Esophagus muscularis mucosa (tissue), 4 donors: Measurements from ENCODE around the gene SPATA24. TPM values are rescaled to one million over a fixed set of nuclear protein-coding genes. Genes with fewer than 3 reads are reported as not detected.

Source experiments
- DNase-seq: peaks from one replicate; pipeline ENCODE4 v3.0.0-alpha.2; 2017; ENCODE audit errors: extremely low spot score
- H3K27ac ChIP-seq, 4 donors: fragments of 200-600 bp; sonication (generic); replicated peaks in 1 of 4; 1 replicate in 3 of 4; 2 replicates in 1 of 4; pipeline ENCODE4 v1.5.1; 2016 to 2019; ENCODE audit warnings: mild to moderate bottlenecking in 1 of 4
- H3K27me3 ChIP-seq, 4 donors: fragments of 200-600 bp; sonication (generic); one replicate each; pipeline versions ENCODE4 v1.5.1 to v1.6.0; 2016 to 2019
- H3K36me3 ChIP-seq, 4 donors: fragments of 200-600 bp; sonication (generic); one replicate each; pipeline ENCODE4 v1.5.1; 2016 to 2019
- H3K4me1 ChIP-seq, 4 donors: fragments of 200-600 bp; sonication (generic); one replicate each; pipeline ENCODE4 v1.5.1; 2016 to 2019
- H3K4me3 ChIP-seq, 4 donors: fragments of 200-600 bp; sonication (generic); 1 replicate in 2 of 4; 2 replicates in 2 of 4; pipeline ENCODE4 v1.5.1; 2016 to 2019; ENCODE audit warnings: mild to moderate bottlenecking in 4 of 4, moderate library complexity in 1 of 4
- H3K9me3 ChIP-seq, 4 donors: fragments of 200-600 bp; sonication (generic); 1 replicate in 3 of 4; 2 replicates in 1 of 4; pipeline ENCODE4 v1.5.1; 2016 to 2019
- CTCF ChIP-seq, 3 experiments: fragments of 200-600 bp in 2 of 3; fragments of 450-650 bp in 1 of 3; sonication (generic) in 2 of 3; IDR thresholded peaks; one replicate each; pipeline ENCODE4 v1.5.1; 2017 to 2019; ENCODE audit warnings: antibody characterized with exemption in 3 of 3, mild to moderate bottlenecking in 2 of 3, moderate library complexity in 1 of 3
- EP300 ChIP-seq: sonication (generic); formaldehyde crosslinking; IDR thresholded peaks from one replicate; pipeline ENCODE4 v1.6.1; 2017; ENCODE audit warnings: antibody characterized with exemption
- POLR2A ChIP-seq: fragments of 450-650 bp; IDR thresholded peaks from one replicate; pipeline ENCODE4 v1.6.1; 2017; ENCODE audit warnings: antibody characterized with exemption, moderate library complexity, mild to moderate bottlenecking, low read depth
- POLR2AphosphoS5 ChIP-seq, 2 donors: sonication (generic); formaldehyde crosslinking; IDR thresholded peaks; one replicate each; pipeline ENCODE4 v1.6.1; 2017; ENCODE audit warnings: antibody characterized with exemption in 2 of 2
- WGBS: methylation state at CpG from one replicate; pipeline ENCODE4 v1.1.5; 2018; 5-methylcytosine and 5-hydroxymethylcytosine counted together
- intact Hi-C: fragments of 100-400 bp; cut with DNase I; formaldehyde crosslinking; loops from one replicate; pipeline ENCODE4 v1.15.1; 2023
- total RNA-seq, 4 donors: library from RNA; depleted of rRNA; stranded (reverse); fragments of >200 nt; gene quantifications; one replicate each; pipeline versions ENCODE4 v1.1.0 to v1.2.1, GENCODE V29; 2016

SPATA24 gene
- total RNA-seq, 4 donors from 2014 or later, result 2.9 to 6.5 (median 4.8) TPM

- intact Hi-C loops, result no loop called here
- peaks cover 0 to 4% (median 0%) of the 10 kb centered on the region in 4 donors for H3K4me1 ChIP-seq
- no peaks in the 10 kb centered on the region for H3K27me3 ChIP-seq
- no peak for DNase-seq
- no peak overlapping the region for H3K4me3 ChIP-seq
- TF ChIP-seq POLR2A, result no peak
- no peak for TF ChIP-seq EP300
- TF ChIP-seq CTCF (IDR thresholded peaks at IDR 0.05), result no peak
- no peak for TF ChIP-seq POLR2AphosphoS5 (IDR thresholded peaks at IDR 0.05)
- peaks cover 0 to 76% (median 56%) of the 10 kb centered on the region in 4 donors for H3K36me3 ChIP-seq
- no peak overlapping the region for H3K27ac ChIP-seq
- H3K9me3 ChIP-seq, result no peaks in the 10 kb centered on the region
- WGBS, result 77% methylated on average over 7 of the region's 8 CpGs
Measured at GRCh38 chr5:139426203-139426885, 22.5 kb upstream of the SPATA24 start.

GRCh38 chr5:139425497-139425896 is 21.6 kb upstream of the SPATA24 start:
- Histone ChIP-seq H3K27me3 (no peaks in the 10 kb centered on the region), H3K36me3 (peaks cover 0 to 73% (median 60%) of the 10 kb centered on the region in 4 donors), H3K4me1 (peaks cover 0 to 4% (median 0%) of the 10 kb centered on the region in 4 donors), H3K4me3 (no peak overlapping the region), H3K27ac (no peak overlapping the region), H3K9me3 (no peaks in the 10 kb centered on the region)
- no peak for DNase-seq
- TF ChIP-seq POLR2AphosphoS5 (IDR thresholded peaks at IDR 0.05), result no peak
- TF ChIP-seq POLR2A, result no peak
- no peak for TF ChIP-seq CTCF (IDR thresholded peaks at IDR 0.05)
- no peak for TF ChIP-seq EP300
- WGBS, result 85% methylated on average over 5 of the region's 5 CpGs
- intact Hi-C loops, result no loop called here

GRCh38 chr5:139422307-139422893 is 18.5 kb upstream of the SPATA24 start:
- TF ChIP-seq EP300 (no peak), CTCF (IDR thresholded peaks at IDR 0.05) (peak; percentile 73 to 91 (median 82))
- no peak overlapping the region for H3K4me3 ChIP-seq
- no peak overlapping the region for H3K27ac ChIP-seq
- intact Hi-C loops, result loop anchor here (1.0 to 5.0 kb wide), 2 partner anchors 95 to 140 kb away; partner anchors contain the start of gene UBE2D2
- no peaks in the 10 kb centered on the region for H3K9me3 ChIP-seq
- peaks cover 0 to 84% (median 55%) of the 10 kb centered on the region in 4 donors for H3K36me3 ChIP-seq
- no peak for DNase-seq
- no peaks in the 10 kb centered on the region for H3K27me3 ChIP-seq
- WGBS, result 34% methylated on average over 5 of the region's 5 CpGs
- peaks cover 24 to 33% (median 29%) of the 10 kb centered on the region in 4 donors for H3K4me1 ChIP-seq

GRCh38 chr5:139419226-139420192 is 15.6 kb upstream of the SPATA24 start:
- H3K4me1 ChIP-seq, result peaks cover 53 to 62% (median 57%) of the 10 kb centered on the region in 4 donors
- no peak for TF ChIP-seq EP300
- no peak for TF ChIP-seq POLR2AphosphoS5 (IDR thresholded peaks at IDR 0.05)
- no peak for TF ChIP-seq POLR2A
- no peak for TF ChIP-seq CTCF (IDR thresholded peaks at IDR 0.05)

More at GRCh38 chr5:139419226-139420192, 15.6 kb upstream of the SPATA24 start:
- intact Hi-C loops, result loop anchor here (5.0 kb wide), 1 partner anchor 143 kb away; the partner anchor contains the start of gene UBE2D2
- H3K4me3 ChIP-seq, result no peak overlapping the region
- DNase-seq, result no peak
- peaks cover 0 to 55% (median 33%) of the 10 kb centered on the region in 4 donors for H3K36me3 ChIP-seq
- no peaks in the 10 kb centered on the region for H3K9me3 ChIP-seq
- peak overlapping the region; percentile 72 to 84 (median 80) for H3K27ac ChIP-seq
- no peaks in the 10 kb centered on the region for H3K27me3 ChIP-seq
- 69% methylated on average over 9 of the region's 9 CpGs for WGBS
